Amniotic stem cell (primary cell): ENCODE data around the gene METTL8.
"Not testable (repeated sequence)": the region's sequence is repeated elsewhere in the genome, so short reads cannot be mapped to it uniquely, and the experiment has no call there.

ENCODE experiments used
- DNase-seq: peaks from one replicate; lab custom pipeline; 2025; lab: John Stamatoyannopoulos, UW

METTL8 gene

GRCh38 chr2:171430516-171431410 is 3.0 kb downstream of the METTL8 start:
- DNase-seq = no peak

DNA sequence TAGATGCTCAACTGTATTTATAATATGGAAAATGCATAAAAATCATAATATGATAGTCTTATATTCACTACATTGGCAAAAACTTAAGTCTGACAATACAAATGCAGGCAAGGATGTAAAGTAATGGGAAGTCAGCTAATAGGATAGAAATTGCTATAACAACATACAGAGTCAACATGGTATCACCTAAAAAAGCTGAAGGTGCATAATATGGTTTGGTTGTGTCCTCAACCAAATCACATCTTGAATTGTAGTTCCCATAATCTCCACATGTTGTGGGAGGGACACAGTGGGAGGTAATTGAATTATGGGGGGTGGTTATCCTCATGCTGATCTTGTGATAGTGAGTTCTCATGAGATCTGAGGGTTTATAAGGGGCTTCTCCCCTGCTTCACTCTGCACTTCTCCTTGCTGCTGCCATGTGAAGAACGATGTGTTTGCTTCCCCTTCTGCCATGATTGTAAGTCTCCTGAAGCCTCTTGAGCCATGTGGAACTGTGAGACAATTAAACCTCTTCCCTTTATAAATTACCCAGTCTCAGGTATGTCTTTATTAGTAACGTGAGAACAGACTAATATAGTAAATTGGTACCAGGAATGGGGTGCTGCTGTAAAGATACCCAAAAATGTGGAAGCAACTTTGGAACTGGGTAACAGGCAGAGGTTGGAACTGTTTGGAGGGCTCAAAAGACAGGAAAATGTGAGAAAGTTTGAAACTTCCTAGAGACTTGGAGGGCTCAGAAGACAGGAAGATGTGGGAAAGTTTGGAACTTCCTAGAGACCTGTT is 10.9 kb downstream of the METTL8 start:
- DNase-seq = not testable (repeated sequence)

- DNase-seq = no peak
These were observed 12.8 kb downstream of the METTL8 start for GRCh38 chr2:171420728-171421563.

GRCh38 chr2:171419333-171419732 is 14.5 kb downstream of the METTL8 start:
- DNase-seq = no peak

DNA sequence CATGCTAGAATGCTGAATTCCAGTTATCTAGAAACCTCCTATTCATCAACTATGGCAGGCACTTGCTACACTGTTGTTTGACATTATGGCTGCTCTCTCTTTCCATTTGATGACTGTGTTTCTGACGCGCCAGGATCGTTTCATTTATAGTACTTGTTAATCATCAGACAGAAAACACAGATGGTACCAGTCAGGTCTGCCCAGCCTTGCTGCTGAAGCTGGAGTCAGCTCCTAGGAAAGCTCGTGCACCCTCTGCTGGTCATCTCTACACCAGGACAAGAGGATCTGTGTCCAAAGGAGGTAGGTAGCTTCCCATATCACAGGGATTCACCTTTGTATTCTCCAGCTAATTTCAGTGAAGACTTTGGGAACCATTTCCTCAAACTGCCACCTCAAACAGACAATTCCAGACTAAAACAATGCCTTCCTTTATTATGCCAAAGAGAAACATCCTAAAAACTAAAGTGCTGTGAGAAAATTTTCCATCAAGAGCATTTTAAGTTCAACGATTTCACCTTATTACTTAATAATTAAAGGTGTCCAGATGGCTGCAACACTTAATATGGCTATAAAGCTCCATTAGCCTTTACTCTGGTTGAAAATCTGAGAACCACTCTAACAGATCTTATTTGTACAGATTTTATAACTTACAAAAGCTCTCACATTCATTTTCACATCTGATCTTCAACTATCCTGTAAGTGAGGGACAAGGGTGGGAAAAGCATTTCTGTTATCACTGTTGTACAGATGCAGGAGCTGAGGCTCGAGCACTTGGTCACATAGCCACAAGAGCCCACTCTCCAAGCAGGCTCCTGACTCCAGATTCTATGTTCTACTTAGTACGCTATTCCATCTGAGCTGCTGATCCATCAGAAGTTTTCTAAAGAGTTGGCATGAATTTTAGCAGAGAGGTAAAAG is 17.5 kb downstream of the METTL8 start:
- DNase-seq = peak; percentile 92

DNA sequence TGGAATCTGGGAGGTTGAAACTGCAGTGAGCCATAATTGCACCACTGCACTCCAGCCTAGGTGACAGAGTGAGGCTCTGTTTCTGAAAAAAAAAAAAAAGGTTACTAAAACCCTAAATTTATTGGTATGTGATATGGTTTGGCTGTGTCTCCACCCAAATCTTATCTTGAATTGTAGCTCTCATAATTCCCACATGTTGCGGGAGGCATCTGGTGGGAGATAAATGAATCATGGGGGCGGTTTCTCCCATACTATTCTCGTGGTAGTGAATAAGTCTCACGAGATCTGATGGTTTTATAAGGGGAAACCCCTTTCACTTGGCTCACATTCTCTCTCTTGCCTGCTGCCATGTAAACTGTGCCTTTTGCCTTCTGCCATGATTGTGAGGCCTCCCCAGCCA is 19.1 kb downstream of the METTL8 start:
- not testable (repeated sequence) for DNase-seq

DNA sequence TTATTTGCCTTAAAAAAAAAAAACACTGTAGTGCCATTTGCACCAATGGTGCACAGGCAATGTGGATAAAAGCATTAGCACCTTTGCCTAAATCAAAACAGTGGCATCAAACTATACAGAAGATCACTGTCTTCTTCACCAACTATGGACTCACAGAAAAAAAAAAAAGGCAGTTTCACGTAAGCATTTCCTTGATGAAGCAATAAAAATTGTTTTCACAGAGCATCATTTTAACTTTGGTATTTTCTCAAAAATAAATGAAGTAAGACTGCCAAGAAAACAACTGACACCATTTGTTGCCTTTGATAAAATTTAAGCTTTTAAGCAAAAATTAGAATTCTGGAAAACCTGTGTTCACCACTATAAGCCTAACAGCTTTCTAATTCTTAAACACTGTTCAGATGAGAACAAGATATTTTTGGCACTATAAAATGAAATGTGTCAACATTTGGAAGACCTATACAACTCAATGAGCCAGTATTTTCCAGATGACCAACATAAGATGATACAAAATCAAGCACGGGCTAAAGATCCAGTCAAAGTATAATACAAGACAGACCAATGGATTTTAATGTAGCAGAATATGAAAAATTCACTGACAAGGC is 21.1 kb downstream of the METTL8 start:
- DNase-seq = no peak

DNA sequence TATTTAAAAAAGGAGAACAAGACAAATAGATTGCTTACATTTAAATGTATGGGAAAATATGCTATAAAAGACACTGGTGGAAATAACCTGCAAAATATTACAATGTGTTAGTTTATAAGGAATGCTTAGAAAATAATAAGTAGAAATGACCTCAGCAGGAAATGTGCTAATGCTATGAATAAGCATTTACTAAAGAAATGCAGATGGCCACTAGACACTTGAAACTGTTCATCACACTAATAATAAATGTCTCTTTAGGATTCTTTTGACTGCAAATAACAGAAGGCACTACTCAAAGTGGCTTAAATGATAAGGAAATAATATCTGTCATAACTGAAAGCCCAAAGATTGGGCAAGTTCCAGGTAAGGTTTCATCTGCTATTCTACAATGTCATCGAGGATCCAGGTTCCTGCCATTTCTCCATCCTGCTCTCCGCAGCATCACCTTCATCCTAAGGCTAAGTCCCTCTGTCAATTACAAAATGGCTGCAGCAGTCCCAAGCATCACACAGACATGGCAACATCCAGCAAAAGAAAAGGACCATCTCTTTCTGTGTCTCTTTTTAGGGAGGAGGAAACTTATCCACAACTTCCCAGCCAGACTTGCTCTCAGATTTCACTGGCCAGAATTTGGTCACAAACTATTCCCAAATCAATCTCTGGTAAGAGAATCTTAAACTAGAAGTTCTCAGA is 21.9 kb downstream of the METTL8 start:
- DNase-seq = no peak

GRCh38 chr2:171411214-171411613 is 22.6 kb downstream of the METTL8 start:
- DNase-seq = no peak

DNA sequence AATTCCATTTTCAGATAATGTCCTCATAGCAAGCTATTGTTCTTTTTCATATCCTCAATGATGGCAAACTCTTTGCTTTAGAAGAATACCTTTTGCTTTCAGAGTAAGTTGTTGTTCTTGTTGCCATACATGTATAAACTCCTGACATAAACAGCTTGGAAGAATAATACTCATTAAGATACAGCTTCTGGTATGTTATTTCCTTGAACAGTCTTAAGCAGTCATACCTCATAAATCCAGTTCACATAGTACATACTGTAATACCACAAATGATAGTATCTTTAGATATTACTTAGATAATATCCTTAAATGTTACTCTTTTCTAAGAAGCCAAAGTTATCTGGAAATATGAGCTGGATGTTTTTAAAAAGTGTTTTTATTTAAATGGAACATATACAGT is 23.2 kb downstream of the METTL8 start:
- no peak for DNase-seq

DNA sequence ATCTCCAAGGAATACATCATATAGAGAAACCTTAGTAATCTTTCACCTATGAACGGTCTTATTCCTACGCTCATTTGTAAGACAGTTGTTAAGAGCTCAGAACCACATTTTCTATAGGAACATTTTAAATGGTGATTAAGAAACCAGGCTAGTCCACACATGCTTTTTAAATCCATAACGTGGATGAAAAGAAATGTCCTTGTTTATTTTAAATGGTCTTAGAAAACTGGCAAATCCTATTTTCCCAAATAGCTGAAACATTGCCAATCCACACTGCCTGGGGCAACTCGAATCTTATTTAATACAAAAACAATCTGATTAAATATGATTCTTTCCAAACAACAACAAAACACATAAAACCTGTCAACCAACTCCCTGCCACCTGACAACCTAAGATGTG is 23.7 kb downstream of the METTL8 start:
- no peak for DNase-seq

- no peak for DNase-seq
These were observed 24.3 kb downstream of the METTL8 start for GRCh38 chr2:171409436-171409971.

GRCh38 chr2:171407676-171408044 is 26.1 kb downstream of the METTL8 start:
- no peak for DNase-seq

DNA sequence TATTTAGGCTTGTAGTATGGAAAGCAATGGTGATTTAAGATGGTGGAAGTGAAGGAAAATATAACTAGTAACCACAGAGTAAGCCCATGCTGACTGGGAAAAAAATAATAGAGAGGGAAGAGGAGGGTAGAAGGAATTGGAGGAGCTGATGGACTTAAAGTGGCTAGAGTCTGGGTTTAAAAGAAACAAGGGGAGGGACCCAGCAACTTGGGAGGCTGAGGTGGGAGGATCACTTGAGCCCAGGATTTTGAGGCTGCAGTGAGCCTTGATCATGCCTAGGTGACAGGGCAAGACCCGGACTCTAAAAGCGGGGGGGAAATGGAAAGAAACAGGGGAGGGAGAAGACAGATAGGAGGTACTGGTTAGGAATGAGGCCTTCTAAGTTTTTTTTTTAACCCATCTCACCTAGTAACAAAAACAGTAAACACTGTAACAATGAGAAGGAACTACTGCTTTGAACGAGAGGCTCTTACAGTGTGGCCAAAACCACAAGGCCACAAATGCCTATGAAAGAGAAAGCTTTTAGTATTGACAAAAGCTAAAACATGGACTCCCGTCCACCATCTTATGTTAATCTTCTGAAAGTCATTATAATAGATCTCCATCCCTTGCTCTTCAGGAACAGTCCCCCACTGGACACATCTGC is 26.6 kb downstream of the METTL8 start:
- DNase-seq = no peak

- DNase-seq = no peak
These were observed 27.7 kb downstream of the METTL8 start for GRCh38 chr2:171406044-171406443.

DNA sequence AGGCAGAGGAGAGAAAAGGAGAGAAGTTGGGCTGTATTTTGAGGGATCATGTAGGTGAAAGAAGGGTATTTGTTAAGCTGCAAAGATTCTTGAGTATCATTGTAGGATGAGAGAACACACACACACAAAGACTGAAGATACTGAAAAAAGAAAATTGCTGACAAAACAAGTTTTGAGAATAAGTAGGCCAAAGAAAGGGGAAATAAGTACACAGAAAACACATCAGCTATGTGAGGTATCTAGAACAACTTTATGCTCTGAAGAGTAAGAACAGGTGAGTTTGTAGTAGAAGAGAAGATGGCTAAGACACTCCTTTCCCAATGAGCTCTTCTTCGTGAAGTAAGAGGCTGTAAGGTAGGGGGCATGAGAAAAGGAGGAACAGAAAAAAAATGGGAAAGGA is 28.2 kb downstream of the METTL8 start:
- no peak for DNase-seq

DNA sequence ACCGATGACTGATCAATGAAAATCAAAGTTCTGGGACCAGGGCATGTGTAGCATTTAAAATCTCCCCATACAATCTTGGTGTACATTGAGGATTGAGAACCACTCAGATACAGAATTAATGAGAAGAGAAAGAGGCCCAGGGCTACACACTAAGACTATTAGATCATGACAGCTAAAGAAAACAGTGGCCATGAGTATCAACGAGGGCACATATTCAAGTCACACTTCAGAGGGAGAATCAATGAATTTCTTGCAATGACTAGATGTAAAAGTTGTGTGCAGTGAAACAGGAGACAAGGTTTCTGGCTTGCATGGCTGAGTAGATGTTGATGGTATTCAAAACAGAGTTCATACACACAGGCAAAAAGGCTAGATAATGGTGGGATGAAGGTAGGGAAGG is 29.1 kb downstream of the METTL8 start:
- DNase-seq = no peak

GRCh38 chr2:171404261-171404660 is 29.5 kb downstream of the METTL8 start:
- peak; percentile 50 for DNase-seq

DNA sequence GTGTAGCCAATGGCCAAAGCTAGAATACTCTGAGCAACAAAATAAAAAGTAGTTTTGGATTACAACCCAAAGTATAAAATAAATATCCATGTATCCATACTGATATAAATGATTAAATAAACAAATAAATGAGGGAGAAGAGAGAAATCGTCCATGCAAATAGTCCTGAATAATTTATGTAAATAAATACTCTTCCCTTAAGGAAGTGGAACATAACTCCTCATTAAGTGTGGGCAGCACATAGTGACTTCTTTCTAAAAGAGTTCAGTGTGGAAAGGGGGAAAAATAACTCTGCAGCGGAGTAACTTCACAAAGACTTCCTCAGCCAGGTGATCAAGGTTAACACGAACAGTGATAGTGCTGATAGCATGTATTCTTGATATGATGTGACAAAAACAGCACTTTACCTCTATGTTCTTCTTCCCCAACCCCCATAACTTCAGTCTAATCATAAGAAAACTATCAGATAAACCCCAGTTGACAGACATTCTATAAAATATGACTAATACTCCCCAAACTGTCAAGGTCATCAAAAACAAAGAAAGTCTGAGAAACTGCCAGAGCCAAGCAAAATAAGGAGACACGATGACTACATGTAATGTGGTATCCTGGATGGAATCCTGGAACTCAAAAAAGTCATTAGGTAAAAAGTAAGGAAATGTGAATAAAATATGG is 30.7 kb downstream of the METTL8 start:
- no peak for DNase-seq
